CD4-positive, alpha-beta T cell treated with Interferon alpha-2 for 1 hour (primary cell): ENCODE measurements around the gene ENTPD7.

Source experiments
- DNase-seq, 2 donors: peaks; one replicate each; pipeline ENCODE4 v3.0.0-alpha.2; 2020 to 2022

Gene ENTPD7

DNA sequence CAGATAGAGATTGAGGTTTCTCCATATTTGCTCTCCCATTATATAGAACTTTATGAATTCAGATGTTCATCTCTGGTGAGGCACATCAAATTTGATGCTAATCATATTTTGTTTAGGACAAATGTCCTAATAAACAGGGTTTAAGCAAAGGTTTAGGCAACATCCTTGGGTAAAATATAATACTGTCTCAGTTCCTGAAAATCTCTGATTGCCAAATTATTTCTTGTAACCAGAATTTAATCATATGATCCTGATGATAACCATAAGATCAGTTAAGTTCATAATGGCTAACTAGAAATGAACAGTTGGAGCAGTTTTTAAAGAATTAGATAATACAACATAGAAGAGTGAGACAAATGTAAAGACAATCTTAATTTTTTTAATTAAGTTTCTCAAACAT, 91.3 kb downstream of the ENTPD7 start:
- no peak for DNase-seq

DNA sequence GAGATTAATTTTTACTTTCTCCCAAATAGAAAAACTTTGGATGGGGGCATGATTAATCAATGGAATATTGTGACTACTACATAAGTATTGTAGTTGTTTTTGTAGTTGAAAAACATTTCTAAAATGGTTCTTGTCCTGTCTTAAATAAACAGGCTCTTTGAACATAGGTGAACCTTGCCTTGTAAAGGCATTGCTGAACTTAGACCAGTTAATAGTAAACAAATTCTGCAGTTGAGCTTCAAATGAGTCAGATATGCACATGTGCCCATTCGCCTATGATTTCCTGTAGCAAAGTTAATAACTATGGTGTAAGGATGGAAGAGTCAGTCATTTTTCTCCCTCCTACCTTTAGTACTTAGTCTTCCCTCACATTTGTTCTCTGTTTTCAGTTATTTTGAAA, 95.4 kb downstream of the ENTPD7 start:
- DNase-seq, result no peak
